CD14-positive monocyte (primary cell): ENCODE data around the gene CDK5RAP2. TPM values are rescaled to one million over a fixed set of nuclear protein-coding genes. Genes with fewer than 3 reads are reported as not detected.

Experiments used
- DNase-seq, 3 donors: peaks; one replicate each; pipeline ENCODE4 v3.0.0-alpha.2; 2011 to 2022
- H2AFZ ChIP-seq: 2 replicates; pipeline ENCODE4 v1.6.0; 2012; ENCODE audit warnings: mild to moderate bottlenecking, low read depth, low read length, inconsistent platforms; ENCODE audit not compliant: insufficient read depth, poor library complexity, severe bottlenecking
- H3K27ac ChIP-seq, 2 donors: 1 replicate in 1 of 2; 2 replicates in 1 of 2; pipeline ENCODE4 v1.5.1; 2012 to 2013; ENCODE audit warnings: low read length in 2 of 2, control low read depth in 1 of 2, inconsistent platforms in 1 of 2, low read depth in 1 of 2, mild to moderate bottlenecking in 1 of 2
- H3K27me3 ChIP-seq, 2 donors: one replicate each; pipeline versions ENCODE4 v1.6.0 to v1.6.1; 2011 to 2013; ENCODE audit warnings: low read length in 2 of 2; ENCODE audit not compliant: control insufficient read depth in 2 of 2, insufficient read depth in 2 of 2
- H3K36me3 ChIP-seq, 2 donors: replicated peaks in 1 of 2; 1 replicate in 1 of 2; 2 replicates in 1 of 2; pipeline versions ENCODE4 v1.5.1 to v1.6.1; 2012 to 2013; ENCODE audit warnings: low read length in 2 of 2, control low read depth in 1 of 2, inconsistent platforms in 1 of 2, mild to moderate bottlenecking in 1 of 2; ENCODE audit not compliant: insufficient read depth in 2 of 2, control insufficient read depth in 1 of 2
- H3K4me1 ChIP-seq, 2 donors: 1 replicate in 1 of 2; 2 replicates in 1 of 2; pipeline versions ENCODE4 v1.5.1 to v1.6.1; 2012 to 2013; ENCODE audit warnings: low read length in 2 of 2, control low read depth in 1 of 2, inconsistent platforms in 1 of 2, mild to moderate bottlenecking in 1 of 2, moderate library complexity in 1 of 2; ENCODE audit not compliant: insufficient read depth in 2 of 2, control insufficient read depth in 1 of 2
- H3K4me2 ChIP-seq: replicated peaks from 2 replicates; pipeline ENCODE3; 2012; ENCODE audit warnings: low read length, moderate library complexity, mild to moderate bottlenecking; ENCODE audit not compliant: poor library complexity, severe bottlenecking; ENCODE audit errors: extremely low read depth
- H3K4me3 ChIP-seq, 3 experiments: fragments of 200-600 bp in 1 of 3; sonication (generic) in 1 of 3; replicated peaks in 1 of 3; 1 replicate in 2 of 3; 2 replicates in 1 of 3; pipeline ENCODE4 v1.5.1; 2011 to 2013; ENCODE audit warnings: low read length in 3 of 3, mild to moderate bottlenecking in 3 of 3, control low read depth in 2 of 3, low read depth in 2 of 3, inconsistent platforms in 1 of 3, moderate library complexity in 1 of 3
- H3K79me2 ChIP-seq: 2 replicates; pipeline ENCODE4 v1.6.0; 2012; ENCODE audit warnings: mild to moderate bottlenecking, control low read depth, inconsistent platforms, low read length, moderate library complexity; ENCODE audit not compliant: insufficient read depth
- H3K9ac ChIP-seq: 2 replicates; pipeline ENCODE4 v1.6.0; 2017; ENCODE audit warnings: low read length, mild to moderate bottlenecking; ENCODE audit not compliant: insufficient read depth, poor library complexity, severe bottlenecking
- H3K9me3 ChIP-seq, 2 donors: replicated peaks in 1 of 2; 1 replicate in 1 of 2; 2 replicates in 1 of 2; pipeline versions ENCODE4 v1.5.1 to v1.6.1; 2012 to 2013; ENCODE audit warnings: low read length in 2 of 2, control low read depth in 1 of 2; ENCODE audit not compliant: control insufficient read depth in 1 of 2, insufficient read depth in 1 of 2
- H4K20me1 ChIP-seq: 2 replicates; pipeline ENCODE4 v1.6.0; 2012; ENCODE audit warnings: mild to moderate bottlenecking, low read length, control low read depth, moderate library complexity; ENCODE audit not compliant: insufficient read depth
- H3K27ac Mint-ChIP-seq, 7 donors: one replicate each; pipeline ENCODE4 v1.8.0; 2020; ENCODE audit warnings: mild to moderate bottlenecking in 7 of 7, mixed read lengths in 7 of 7, moderate library complexity in 6 of 7, inconsistent platforms in 2 of 7
- H3K27me3 Mint-ChIP-seq, 3 donors: one replicate each; pipeline ENCODE4 v1.8.0; 2021 to 2022; ENCODE audit warnings: low read depth in 3 of 3, mild to moderate bottlenecking in 3 of 3, mixed read lengths in 3 of 3, moderate library complexity in 3 of 3, inconsistent platforms in 1 of 3
- H3K36me3 Mint-ChIP-seq, 2 donors: one replicate each; pipeline ENCODE4 v1.8.0; 2020; ENCODE audit warnings: mixed read lengths in 2 of 2, inconsistent platforms in 1 of 2, mild to moderate bottlenecking in 1 of 2
- H3K4me1 Mint-ChIP-seq: one replicate; pipeline ENCODE4 v1.8.0; 2020; ENCODE audit warnings: mild to moderate bottlenecking, mixed read lengths
- H3K4me3 Mint-ChIP-seq, 2 donors: one replicate each; pipeline ENCODE4 v1.8.0; 2020; ENCODE audit warnings: mild to moderate bottlenecking in 2 of 2, mixed read lengths in 2 of 2, moderate library complexity in 1 of 2
- H3K9me3 Mint-ChIP-seq, 7 donors: one replicate each; pipeline ENCODE4 v1.8.0; 2020 to 2022; ENCODE audit warnings: mixed read lengths in 7 of 7, mild to moderate bottlenecking in 6 of 7, moderate library complexity in 6 of 7, inconsistent platforms in 2 of 7
- WGBS: methylation state at CpG from one replicate; pipeline ENCODE4 v1.1.5; 2013; ENCODE audit warnings: missing lambda C conversion rate; ENCODE audit not compliant: insufficient coverage; 5-methylcytosine and 5-hydroxymethylcytosine counted together
- intact Hi-C, 2 donors: fragments of 100-400 bp; cut with micrococcal nuclease; formaldehyde crosslinking; loops; one replicate each; pipeline versions ENCODE4 v1.15.0 to v1.15.1; 2023
- polyA plus RNA-seq, 3 donors: library from polyadenylated mRNA; depleted of rRNA in 1 of 3; unstranded in 2 of 3; stranded (reverse) in 1 of 3; fragments of 300-500 nt in 2 of 3; fragments of >200 nt in 1 of 3; fragmentation: Illumina TruSeq in 2 of 3; gene quantifications; 1 replicate in 2 of 3; 2 replicates in 1 of 3; pipeline ENCODE4 v1.2.3, GENCODE V29; 2012 to 2021
- TF ChIP-seq, protein P1 (sequence below): fragments of 200-600 bp; IDR thresholded peaks from one replicate; pipeline ENCODE4 v1.8.0; 2022; ENCODE audit warnings: antibody characterized with exemption, mild to moderate bottlenecking

Gene CDK5RAP2
- polyA plus RNA-seq, 3 donors, result 2.0 to 13.7 (median 6.1) TPM

- Mint-ChIP-seq H3K9me3 (no peaks in the 10 kb centered on the region), H3K27ac (peak overlapping the region in 1 of 7 donors; percentile 53), H3K4me3 (no peak overlapping the region), H3K27me3 (peaks cover 0 to 3% (median 2%) of the 10 kb centered on the region in 3 donors), H3K36me3 (peaks cover 66 to 77% of the 10 kb centered on the region in 2 donors), H3K4me1 (no peaks in the 10 kb centered on the region)
- no peak for DNase-seq
- H2AFZ ChIP-seq, result no peak overlapping the region
- WGBS, result 100% methylated on average over 2 of the region's 3 CpGs
- H3K9me3 ChIP-seq, result no peaks in the 10 kb centered on the region
- no peaks in the 10 kb centered on the region for H3K79me2 ChIP-seq
- no peak overlapping the region for H3K4me2 ChIP-seq
- H3K4me1 ChIP-seq, result peaks cover 8 to 10% of the 10 kb centered on the region in 2 donors
- H4K20me1 ChIP-seq, result no peaks in the 10 kb centered on the region
- intact Hi-C loops, result no loop called here
- H3K27me3 ChIP-seq, result no peaks in the 10 kb centered on the region
- H3K27ac ChIP-seq, result no peak overlapping the region
- H3K36me3 ChIP-seq, result peaks cover 19 to 68% of the 10 kb centered on the region in 2 donors
- no peak overlapping the region for H3K4me3 ChIP-seq
- H3K9ac ChIP-seq, result no peak overlapping the region
- TF ChIP-seq, protein P1, sequence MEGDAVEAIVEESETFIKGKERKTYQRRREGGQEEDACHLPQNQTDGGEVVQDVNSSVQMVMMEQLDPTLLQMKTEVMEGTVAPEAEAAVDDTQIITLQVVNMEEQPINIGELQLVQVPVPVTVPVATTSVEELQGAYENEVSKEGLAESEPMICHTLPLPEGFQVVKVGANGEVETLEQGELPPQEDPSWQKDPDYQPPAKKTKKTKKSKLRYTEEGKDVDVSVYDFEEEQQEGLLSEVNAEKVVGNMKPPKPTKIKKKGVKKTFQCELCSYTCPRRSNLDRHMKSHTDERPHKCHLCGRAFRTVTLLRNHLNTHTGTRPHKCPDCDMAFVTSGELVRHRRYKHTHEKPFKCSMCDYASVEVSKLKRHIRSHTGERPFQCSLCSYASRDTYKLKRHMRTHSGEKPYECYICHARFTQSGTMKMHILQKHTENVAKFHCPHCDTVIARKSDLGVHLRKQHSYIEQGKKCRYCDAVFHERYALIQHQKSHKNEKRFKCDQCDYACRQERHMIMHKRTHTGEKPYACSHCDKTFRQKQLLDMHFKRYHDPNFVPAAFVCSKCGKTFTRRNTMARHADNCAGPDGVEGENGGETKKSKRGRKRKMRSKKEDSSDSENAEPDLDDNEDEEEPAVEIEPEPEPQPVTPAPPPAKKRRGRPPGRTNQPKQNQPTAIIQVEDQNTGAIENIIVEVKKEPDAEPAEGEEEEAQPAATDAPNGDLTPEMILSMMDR, result no peak
Measured at GRCh38 chr9:120450916-120451315, 129.1 kb downstream of the CDK5RAP2 start.

DNA sequence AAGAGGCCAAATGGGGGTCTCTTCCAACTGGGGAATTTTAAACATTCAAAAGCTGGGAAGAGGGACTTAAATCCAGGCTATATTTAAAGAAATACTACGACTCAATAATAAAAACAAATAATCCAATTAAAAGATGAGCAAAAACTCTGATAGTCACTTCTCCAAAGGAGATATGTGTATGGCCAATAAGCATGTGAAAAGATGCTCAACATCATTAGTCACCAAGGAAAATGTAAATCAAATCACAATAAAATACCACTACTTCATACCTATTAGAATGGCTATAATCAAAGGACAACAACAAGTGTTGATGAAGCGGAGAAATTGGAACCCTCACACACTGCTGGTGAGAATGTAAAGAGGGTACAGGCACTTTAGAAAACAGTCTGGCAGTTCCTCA is 130.4 kb downstream of the CDK5RAP2 start:
- H3K9me3 Mint-ChIP-seq, result no peaks in the 10 kb centered on the region
- Histone ChIP-seq H3K4me3 (no peak overlapping the region), H3K4me1 (peaks cover 14 to 19% of the 10 kb centered on the region in 2 donors), H3K27ac (no peak overlapping the region), H3K27me3 (no peaks in the 10 kb centered on the region), H4K20me1 (no peaks in the 10 kb centered on the region), H3K9me3 (no peaks in the 10 kb centered on the region), H3K4me2 (no peak overlapping the region), H3K79me2 (no peaks in the 10 kb centered on the region), H3K9ac (no peak overlapping the region), H2AFZ (no peak overlapping the region), H3K36me3 (peaks cover 17 to 66% of the 10 kb centered on the region in 2 donors)
- H3K36me3 Mint-ChIP-seq, result peaks cover 53 to 65% of the 10 kb centered on the region in 2 donors
- no peak overlapping the region for H3K27ac Mint-ChIP-seq
- intact Hi-C loops, result no loop called here
- no peak overlapping the region for H3K4me3 Mint-ChIP-seq
- peaks cover 0 to 2% (median 2%) of the 10 kb centered on the region in 3 donors for H3K27me3 Mint-ChIP-seq
- no CpG with 5 or more reads among the region's 2 CpGs for whole genome bisulfite sequencing
- no peaks in the 10 kb centered on the region for H3K4me1 Mint-ChIP-seq
- no peak for DNase-seq
- TF ChIP-seq, protein P1, result no peak
